ENCODE measurements around the gene ZNRF1. TPM values are rescaled to one million over a fixed set of nuclear protein-coding genes. Genes with fewer than 3 reads are reported as not detected.
A peak's percentile ranks its signal among the peaks of the same experiment; 100 is the strongest.

Gene ZNRF1
- total RNA-seq, 2 donors from 2014 or later, result 44.9 to 46.1 TPM

DNA sequence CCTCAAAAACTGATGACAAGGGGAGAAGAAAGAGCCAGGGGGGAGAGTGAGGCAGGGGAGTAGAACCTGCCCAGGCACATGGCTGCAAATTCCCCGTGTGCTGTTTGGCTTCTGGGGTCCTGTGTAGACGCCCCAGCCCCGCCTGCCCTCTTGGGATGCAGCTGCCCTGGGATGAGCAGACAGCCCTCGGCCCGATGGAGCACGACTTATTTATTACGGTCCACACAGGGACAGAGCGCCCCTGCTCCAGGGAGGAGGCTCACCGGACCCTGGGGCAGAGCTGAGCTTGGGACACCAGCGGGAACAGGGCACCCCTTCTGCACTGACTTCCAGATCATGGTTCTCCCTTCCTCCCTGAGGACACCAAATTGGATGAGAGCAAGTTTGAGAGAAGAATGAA is 108.7 kb downstream of the ZNRF1 start:
- Histone ChIP-seq H3K4me3 (ENCODE audit: low read length) (no peak overlapping the region), H3K9me3 (ENCODE audit: control insufficient read depth, low read length) (no peaks in the 10 kb centered on the region), H3K4me1 (ENCODE audit: control insufficient read depth, insufficient read depth, low read length) (no peaks in the 10 kb centered on the region), H3K9ac (ENCODE audit: extremely low read depth, low read length, poor library complexity, severe bottlenecking) (no peak overlapping the region), H3K36me3 (ENCODE audit: control insufficient read depth, insufficient read depth, low read length) (peaks cover 7% of the 10 kb centered on the region), H3K27me3 (ENCODE audit: control insufficient read depth, insufficient read depth, low read length, poor library complexity, severe bottlenecking) (no peaks in the 10 kb centered on the region), H3K27ac (ENCODE audit: low read depth, low read length) (no peak overlapping the region)
- no peaks in the 10 kb centered on the region for H3K9me3 Mint-ChIP-seq
- DNase-seq, result no peak
- no peak overlapping the region for H3K4me3 Mint-ChIP-seq
- no peak overlapping the region for H3K27ac Mint-ChIP-seq
- H3K4me1 Mint-ChIP-seq, result peaks cover 21% of the 10 kb centered on the region
- no peaks in the 10 kb centered on the region for H3K27me3 Mint-ChIP-seq (ENCODE audit: insufficient read depth)
- TF ChIP-seq, protein P1, sequence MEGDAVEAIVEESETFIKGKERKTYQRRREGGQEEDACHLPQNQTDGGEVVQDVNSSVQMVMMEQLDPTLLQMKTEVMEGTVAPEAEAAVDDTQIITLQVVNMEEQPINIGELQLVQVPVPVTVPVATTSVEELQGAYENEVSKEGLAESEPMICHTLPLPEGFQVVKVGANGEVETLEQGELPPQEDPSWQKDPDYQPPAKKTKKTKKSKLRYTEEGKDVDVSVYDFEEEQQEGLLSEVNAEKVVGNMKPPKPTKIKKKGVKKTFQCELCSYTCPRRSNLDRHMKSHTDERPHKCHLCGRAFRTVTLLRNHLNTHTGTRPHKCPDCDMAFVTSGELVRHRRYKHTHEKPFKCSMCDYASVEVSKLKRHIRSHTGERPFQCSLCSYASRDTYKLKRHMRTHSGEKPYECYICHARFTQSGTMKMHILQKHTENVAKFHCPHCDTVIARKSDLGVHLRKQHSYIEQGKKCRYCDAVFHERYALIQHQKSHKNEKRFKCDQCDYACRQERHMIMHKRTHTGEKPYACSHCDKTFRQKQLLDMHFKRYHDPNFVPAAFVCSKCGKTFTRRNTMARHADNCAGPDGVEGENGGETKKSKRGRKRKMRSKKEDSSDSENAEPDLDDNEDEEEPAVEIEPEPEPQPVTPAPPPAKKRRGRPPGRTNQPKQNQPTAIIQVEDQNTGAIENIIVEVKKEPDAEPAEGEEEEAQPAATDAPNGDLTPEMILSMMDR (conservative IDR thresholded peaks at IDR 0.05), result no peak
- peaks cover 30% of the 10 kb centered on the region for H3K36me3 Mint-ChIP-seq (ENCODE audit: low read depth)
- WGBS, 2 experiments (ENCODE audit: insufficient coverage in 1 of 2, insufficient read length in 1 of 2), result 90% methylated on average over 7 to 10 of the region's 10 CpGs

DNA sequence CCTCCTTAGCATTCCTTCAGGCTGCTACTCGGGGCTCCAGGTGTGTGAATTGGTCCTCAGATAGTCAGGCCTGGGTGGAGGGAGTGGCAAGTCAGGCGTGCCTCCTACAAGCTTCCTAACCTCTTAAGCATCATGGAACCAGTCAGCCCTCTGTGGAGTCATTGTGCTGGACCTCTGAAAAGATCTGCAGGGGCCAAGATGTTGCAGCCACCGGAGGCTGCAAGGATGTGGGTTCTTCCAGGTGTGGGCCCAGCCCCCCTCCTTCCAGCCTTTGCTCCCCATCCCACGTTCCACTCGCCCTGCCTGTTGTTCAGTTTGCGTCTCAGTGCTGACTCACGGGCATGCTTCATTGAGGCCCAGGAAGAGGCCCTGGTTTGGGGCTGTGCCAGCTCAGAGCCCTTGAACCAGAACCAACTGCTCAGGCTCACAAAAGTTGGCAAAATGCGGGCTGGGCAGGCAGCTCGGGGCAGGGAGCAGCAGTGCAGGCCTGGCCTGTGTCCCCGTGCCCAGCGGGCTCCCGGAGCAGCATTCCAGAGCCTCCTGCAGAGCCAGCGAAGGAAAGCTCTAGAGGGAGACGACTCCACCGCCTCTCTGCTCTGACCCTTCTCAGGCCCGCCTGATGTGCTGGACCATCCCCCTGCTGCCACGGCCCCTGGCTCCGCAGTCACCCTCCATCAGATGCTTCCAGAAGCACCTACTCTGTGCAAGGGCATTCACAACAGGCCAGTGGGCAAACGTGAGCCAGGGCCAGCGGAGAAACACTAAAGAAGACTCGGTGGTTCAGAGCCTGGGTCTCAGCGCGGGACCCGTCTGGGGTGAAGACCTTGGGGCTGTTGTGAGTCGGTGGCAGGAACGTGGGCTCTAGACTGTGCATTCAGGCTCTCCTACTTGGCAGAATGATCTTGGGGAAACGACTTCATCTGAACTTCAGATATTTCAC is 110.2 kb downstream of the ZNRF1 start:
- Histone ChIP-seq H3K4me1 (ENCODE audit: control insufficient read depth, insufficient read depth, low read length) (no peaks in the 10 kb centered on the region), H3K4me3 (ENCODE audit: low read length) (no peak overlapping the region), H3K9ac (ENCODE audit: extremely low read depth, low read length, poor library complexity, severe bottlenecking) (no peak overlapping the region), H3K27ac (ENCODE audit: low read depth, low read length) (peak overlapping the region; percentile 36), H3K27me3 (ENCODE audit: control insufficient read depth, insufficient read depth, low read length, poor library complexity, severe bottlenecking) (no peaks in the 10 kb centered on the region), H3K36me3 (ENCODE audit: control insufficient read depth, insufficient read depth, low read length) (peaks cover 4% of the 10 kb centered on the region), H3K9me3 (ENCODE audit: control insufficient read depth, low read length) (no peaks in the 10 kb centered on the region)
- TF ChIP-seq, protein P1 (conservative IDR thresholded peaks at IDR 0.05), result no peak
- peak; percentile 61 for DNase-seq
- H3K36me3 Mint-ChIP-seq (ENCODE audit: low read depth), result peaks cover 18% of the 10 kb centered on the region
- H3K9me3 Mint-ChIP-seq, result no peaks in the 10 kb centered on the region
- H3K27me3 Mint-ChIP-seq (ENCODE audit: insufficient read depth), result no peaks in the 10 kb centered on the region
- H3K4me3 Mint-ChIP-seq, result no peak overlapping the region
- WGBS, 2 experiments (ENCODE audit: insufficient coverage in 1 of 2, insufficient read length in 1 of 2), result 89% methylated on average over 14 to 27 of the region's 27 CpGs
- peak overlapping the region; percentile 25 for H3K27ac Mint-ChIP-seq
- H3K4me1 Mint-ChIP-seq, result peaks cover 28% of the 10 kb centered on the region

DNA sequence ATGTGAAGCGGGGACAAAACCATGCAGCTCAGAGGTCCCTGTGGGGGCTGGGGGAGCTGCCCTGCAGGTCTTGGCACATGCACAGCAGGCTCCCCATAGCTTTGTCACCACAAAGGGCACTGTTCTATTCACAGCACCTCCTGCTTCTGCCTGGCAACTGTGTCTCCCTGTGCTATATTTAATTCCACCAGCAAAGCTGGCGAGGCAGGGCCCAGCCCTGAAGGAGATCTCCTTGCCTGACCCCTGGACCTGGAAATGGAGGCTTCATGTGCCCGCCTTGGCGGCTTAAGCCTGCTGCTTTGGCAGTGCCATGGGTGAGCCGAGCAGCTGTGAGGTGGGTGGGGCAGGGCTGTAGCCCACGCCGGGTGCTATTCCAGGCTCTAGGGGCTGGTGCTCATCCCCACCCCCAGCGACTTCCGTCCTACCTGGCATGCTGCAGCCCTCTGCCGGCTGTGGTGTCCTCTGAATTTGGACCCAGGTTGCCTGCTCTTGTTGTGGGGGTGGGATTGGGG is 111.0 kb downstream of the ZNRF1 start:
- H3K36me3 ChIP-seq (ENCODE audit: control insufficient read depth, insufficient read depth, low read length), result no peaks in the 10 kb centered on the region
- WGBS, 2 experiments (ENCODE audit: insufficient coverage in 1 of 2, insufficient read length in 1 of 2), result 88 to 93% methylated on average over 5 to 10 of the region's 10 CpGs
- H3K4me3 ChIP-seq (ENCODE audit: low read length), result no peak overlapping the region
- Mint-ChIP-seq H3K4me3 (no peak overlapping the region), H3K9me3 (no peaks in the 10 kb centered on the region), H3K36me3 (ENCODE audit: low read depth) (peaks cover 11% of the 10 kb centered on the region), H3K4me1 (peaks cover 28% of the 10 kb centered on the region), H3K27ac (peak overlapping the region; percentile 25), H3K27me3 (ENCODE audit: insufficient read depth) (no peaks in the 10 kb centered on the region)
- peak overlapping the region; percentile 36 for H3K27ac ChIP-seq (ENCODE audit: low read depth, low read length)
- no peak overlapping the region for H3K9ac ChIP-seq (ENCODE audit: extremely low read depth, low read length, poor library complexity, severe bottlenecking)
- no peaks in the 10 kb centered on the region for H3K9me3 ChIP-seq (ENCODE audit: control insufficient read depth, low read length)
- TF ChIP-seq, protein P1 (conservative IDR thresholded peaks at IDR 0.05), result no peak
- DNase-seq, result peak; percentile 58
- no peaks in the 10 kb centered on the region for H3K4me1 ChIP-seq (ENCODE audit: control insufficient read depth, insufficient read depth, low read length)
- H3K27me3 ChIP-seq (ENCODE audit: control insufficient read depth, insufficient read depth, low read length, poor library complexity, severe bottlenecking), result no peaks in the 10 kb centered on the region

Measured in endodermal cell (in vitro differentiated cells).